ENCODE measurements around the gene HEPACAM2.
A peak's percentile ranks its signal among the peaks of the same experiment; 100 is the strongest.

The HEPACAM2 gene

DNA sequence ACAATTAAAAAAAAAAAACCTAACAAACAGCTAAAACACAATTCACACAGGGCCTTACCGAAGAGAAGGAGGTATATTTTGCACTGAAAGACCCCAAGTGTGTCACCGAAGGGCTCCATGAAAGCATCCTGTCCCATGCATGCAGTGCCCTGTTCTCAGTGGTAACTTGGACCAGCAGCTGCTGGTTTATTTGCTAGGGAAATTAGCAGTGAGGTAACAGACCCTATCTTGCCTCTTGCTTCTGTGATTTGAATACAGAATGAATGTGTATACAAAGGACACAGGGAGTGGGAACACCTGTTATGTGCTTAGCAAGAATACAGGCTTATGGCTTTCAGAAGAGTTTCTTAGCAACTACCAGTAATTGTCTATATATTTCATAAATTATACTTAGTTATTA, at the start of gene HEPACAM2:
Gene HEPACAM2, minus strand, starts transcription at position 160 of the 400 bp plus-strand sequence.
- DNase-seq: peak; percentile 77

DNA sequence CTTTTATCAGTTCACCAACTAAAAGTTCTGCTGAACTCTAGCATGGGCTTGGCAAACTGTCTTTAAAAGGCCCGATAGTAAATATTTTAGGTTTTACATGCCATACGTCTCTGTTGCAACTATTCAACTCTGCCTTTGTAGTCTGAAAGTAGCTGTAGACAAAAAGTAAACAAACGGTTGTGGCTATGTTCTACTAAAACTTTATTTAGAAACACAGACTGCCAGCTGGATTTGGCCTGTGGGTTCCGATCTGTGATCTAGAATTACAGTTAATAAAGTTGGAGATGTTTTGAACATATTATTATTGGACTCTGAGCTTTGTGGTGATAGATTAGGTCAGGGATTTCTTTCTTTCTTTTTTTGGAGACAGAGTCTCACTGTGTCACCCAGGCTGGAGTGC, 39.0 kb upstream of the HEPACAM2 start:
- DNase-seq: no peak

GRCh38 chr7:93262535-93262934, 36.3 kb upstream of the HEPACAM2 start:
- no peak for DNase-seq

GRCh38 chr7:93258661-93259060, 32.4 kb upstream of the HEPACAM2 start:
- no peak for DNase-seq

- no peak for DNase-seq
Observed at GRCh38 chr7:93249491-93250148, 23.4 kb upstream of the HEPACAM2 start.

- DNase-seq: no peak
Observed at GRCh38 chr7:93245525-93246432, 19.5 kb upstream of the HEPACAM2 start.

GRCh38 chr7:93242106-93242505, 15.8 kb upstream of the HEPACAM2 start:
- DNase-seq: no peak

DNA sequence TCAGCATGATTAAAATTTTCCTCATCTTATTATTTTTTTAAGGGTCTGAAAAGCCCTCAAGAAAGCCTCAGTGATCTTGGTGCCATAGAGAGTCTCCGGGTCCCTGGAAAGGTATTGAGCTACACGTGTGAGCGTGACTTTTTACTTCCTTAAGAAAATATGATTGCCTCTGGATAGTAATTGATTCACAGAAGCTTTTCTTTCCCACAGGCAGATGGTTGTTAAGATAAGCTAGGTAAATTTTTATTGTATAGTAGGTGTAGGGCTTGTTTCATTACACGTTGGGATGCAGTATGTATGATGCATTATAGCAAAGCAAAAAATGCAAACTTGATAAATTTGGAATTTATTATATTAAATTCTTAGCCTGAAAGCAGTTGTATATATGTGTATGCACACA, 13.6 kb upstream of the HEPACAM2 start:
- DNase-seq: no peak

DNA sequence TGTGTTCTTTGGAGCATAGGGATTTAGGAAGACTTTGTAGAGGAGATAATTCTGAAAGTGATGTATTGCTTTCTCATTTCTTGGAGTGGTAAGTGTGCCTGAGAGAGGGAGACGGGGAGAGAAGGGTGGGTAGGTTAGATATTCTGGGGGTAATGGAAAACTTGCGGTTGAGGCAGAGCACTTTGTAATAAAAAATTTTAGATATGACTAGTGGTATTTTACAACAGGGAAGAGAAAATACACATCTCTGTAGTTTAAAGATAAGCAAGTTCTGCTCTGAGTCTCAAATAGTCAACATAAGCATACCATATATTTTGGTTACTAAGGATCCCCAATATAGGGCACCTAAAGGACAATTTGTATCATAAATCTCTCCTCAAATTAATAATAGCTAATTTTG, 12.5 kb upstream of the HEPACAM2 start:
- DNase-seq: no peak

GRCh38 chr7:93238131-93238530, 11.9 kb upstream of the HEPACAM2 start:
- DNase-seq: no peak

- DNase-seq: no peak
Observed at GRCh38 chr7:93235541-93235940, 9.3 kb upstream of the HEPACAM2 start.

GRCh38 chr7:93232673-93233018, 6.4 kb upstream of the HEPACAM2 start:
- DNase-seq: no peak

- DNase-seq: peak; percentile 95
Observed at GRCh38 chr7:93231799-93232672, 5.8 kb upstream of the HEPACAM2 start, which contains the start of gene VPS50. TSS of gene VPS50 (plus strand) at chr7:93232366. CDS start at chr7:93232468, 102 bp downstream.

DNA sequence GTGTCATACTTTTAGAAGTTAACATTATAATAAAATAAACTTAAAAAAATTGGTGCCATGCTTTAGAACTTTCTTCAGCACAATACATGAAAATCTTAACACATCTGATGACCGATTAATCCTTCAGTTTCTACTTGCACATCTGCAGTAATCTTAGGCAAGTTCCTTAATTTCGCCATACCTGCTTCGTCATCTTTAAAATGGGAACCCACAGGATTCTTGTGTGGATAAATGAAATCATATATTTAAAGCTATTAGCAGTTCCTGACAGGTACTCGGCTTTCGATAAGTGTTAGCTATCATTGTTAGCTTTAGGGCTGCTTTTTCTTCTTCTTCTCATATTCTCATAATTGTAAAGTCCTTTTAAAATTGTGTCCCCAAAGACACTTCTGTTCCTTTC, 5.0 kb upstream of the HEPACAM2 start:
- DNase-seq: no peak

DNA sequence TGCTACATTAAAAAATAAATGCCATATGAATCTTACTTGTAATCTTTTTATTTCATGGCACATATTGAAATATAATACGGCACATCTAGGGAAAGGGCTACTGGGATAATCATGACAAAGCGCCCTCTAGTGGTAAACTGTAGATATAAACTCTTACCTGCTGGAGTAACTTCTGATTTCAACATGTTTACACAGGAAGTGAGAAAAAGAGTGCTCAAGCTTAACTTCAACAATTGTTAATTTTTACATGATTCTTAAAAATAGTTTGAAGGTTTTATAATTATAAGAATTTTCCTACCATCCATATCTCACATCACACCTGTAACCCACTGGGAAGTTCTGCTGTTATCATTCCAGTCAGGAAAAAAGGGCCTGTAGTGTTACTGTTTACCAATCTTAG, 2.0 kb upstream of the HEPACAM2 start:
- peak; percentile 73 for DNase-seq

DNA sequence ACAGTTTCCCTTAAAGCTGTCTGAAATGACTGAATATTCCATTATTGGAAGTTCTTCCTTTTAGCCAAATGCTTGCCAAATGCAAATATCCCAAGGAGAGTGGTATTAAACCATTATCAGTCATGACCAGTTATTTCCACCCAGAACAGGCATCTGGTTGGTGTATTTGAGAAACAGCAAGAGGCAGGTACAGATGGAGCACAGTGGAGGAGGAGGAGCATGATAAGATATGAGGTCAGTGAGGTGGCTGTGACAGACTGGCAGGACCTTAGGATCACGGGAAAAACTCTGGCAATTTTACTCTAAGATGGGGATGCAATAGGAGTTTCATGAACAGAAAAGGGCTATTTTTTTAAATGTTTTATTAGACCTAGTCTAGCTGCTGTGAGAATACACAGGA, 6.4 kb downstream of the HEPACAM2 start:
- DNase-seq: no peak

- DNase-seq: no peak
Observed at GRCh38 chr7:93218997-93219827, 7.1 kb downstream of the HEPACAM2 start.

GRCh38 chr7:93212881-93213280, 13.4 kb downstream of the HEPACAM2 start:
- DNase-seq: peak; percentile 81

GRCh38 chr7:93211228-93211818, 14.9 kb downstream of the HEPACAM2 start:
- no peak for DNase-seq

DNA sequence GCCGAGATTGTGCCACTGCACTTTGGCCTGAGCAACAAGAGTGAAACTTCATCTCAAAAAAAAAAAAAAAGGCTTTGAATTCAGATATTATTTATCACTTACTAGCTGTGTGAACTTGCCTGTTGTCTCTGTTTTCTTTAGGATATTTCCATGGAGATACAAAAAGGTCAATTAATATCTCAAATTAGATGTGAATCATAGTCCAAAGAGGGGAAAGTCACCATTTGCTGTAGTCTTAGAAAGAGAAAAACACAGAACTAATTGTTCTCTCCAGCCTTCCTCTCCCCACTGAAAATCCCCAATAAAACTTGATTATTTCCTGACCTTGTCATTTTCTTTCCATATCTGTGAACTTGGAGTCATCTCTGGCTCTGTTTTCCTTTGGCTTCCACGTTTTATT, 21.2 kb downstream of the HEPACAM2 start:
- DNase-seq: no peak

DNA sequence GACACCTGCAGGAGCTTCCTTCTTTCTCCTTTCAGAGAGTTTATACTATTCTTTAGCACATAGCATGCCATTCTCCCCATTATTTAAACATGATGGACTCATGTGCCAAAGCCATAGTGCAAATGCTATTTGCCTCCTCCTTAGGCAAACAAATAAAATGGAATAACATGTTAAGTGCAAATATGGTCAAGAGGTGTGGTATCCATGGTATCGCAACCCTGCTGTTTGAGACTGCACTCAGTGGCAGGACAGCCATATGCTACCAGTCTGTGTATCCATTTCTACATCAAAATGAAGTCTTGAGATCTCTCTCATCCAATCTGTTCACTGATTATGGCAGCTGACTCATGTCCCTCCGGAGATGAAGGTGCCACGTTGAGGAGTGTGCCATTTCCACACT, 22.8 kb downstream of the HEPACAM2 start:
- peak; percentile 90 for DNase-seq

Measured in NCI-H1092 (cell line).